SK-N-SH treated with all-trans-retinoic acid at 6 μM for 48 hours (cell line): ENCODE data around the gene TPST2.

Experiments
- ATAC-seq: fragments of 200-7000 bp; cut with Tn5 transposase; 3 replicates; pipeline ENCODE4 v1.9.1; 2020; ENCODE audit warnings: mild to moderate bottlenecking, moderate library complexity
- BACH2 ChIP-seq: fragments of 250-450 bp; sonication (Bioruptor Pico); IDR thresholded peaks from 2 replicates; pipeline ENCODE4 v1.9.0; 2021; ENCODE audit warnings: mild to moderate bottlenecking, borderline replicate concordance
- CREB5 ChIP-seq: fragments of 250-450 bp; sonication (Bioruptor Pico); IDR thresholded peaks from 2 replicates; pipeline ENCODE4 v1.5.1; 2020; ENCODE audit warnings: low read depth, mild to moderate bottlenecking, moderate library complexity
- CSDC2 ChIP-seq: fragments of 250-450 bp; sonication (Bioruptor Pico); IDR thresholded peaks from 2 replicates; pipeline ENCODE4 v1.5.0; 2020; ENCODE audit warnings: mild to moderate bottlenecking, moderate library complexity
- CSRNP3 ChIP-seq: fragments of 250-450 bp; sonication (Bioruptor Pico); IDR thresholded peaks from 2 replicates; pipeline ENCODE4 v1.5.1; 2021; ENCODE audit warnings: mild to moderate bottlenecking, moderate library complexity
- ESRRG ChIP-seq: fragments of 250-450 bp; sonication (Bioruptor Pico); IDR thresholded peaks from 2 replicates; pipeline ENCODE4 v1.6.1; 2021; ENCODE audit warnings: mild to moderate bottlenecking
- GLIS3 ChIP-seq: fragments of 250-450 bp; sonication (Bioruptor Pico); IDR thresholded peaks from 2 replicates; pipeline ENCODE4 v1.5.0; 2020; ENCODE audit warnings: mild to moderate bottlenecking, moderate library complexity
- ISL1 ChIP-seq: fragments of 250-450 bp; sonication (Bioruptor Pico); IDR thresholded peaks from 2 replicates; pipeline ENCODE4 v2.1.2; 2022; ENCODE audit warnings: mild to moderate bottlenecking, moderate library complexity
- OSR1 ChIP-seq: fragments of 250-450 bp; sonication (Bioruptor Pico); IDR thresholded peaks from 2 replicates; pipeline ENCODE4 v1.8.0; 2022; ENCODE audit warnings: moderate library complexity, mild to moderate bottlenecking, inconsistent platforms
- PATZ1 ChIP-seq: fragments of 250-450 bp; sonication (Bioruptor Pico); IDR thresholded peaks from 2 replicates; pipeline ENCODE4 v1.8.0; 2020; ENCODE audit warnings: mild to moderate bottlenecking, moderate library complexity, borderline replicate concordance
- PPARA ChIP-seq: fragments of 250-450 bp; sonication (Bioruptor Pico); IDR thresholded peaks from 2 replicates; pipeline ENCODE4 v1.5.0; 2020; ENCODE audit warnings: mild to moderate bottlenecking, borderline replicate concordance
- RARB ChIP-seq: fragments of 250-450 bp; sonication (Bioruptor Pico); IDR thresholded peaks from 2 replicates; pipeline ENCODE4 v1.8.0; 2021; ENCODE audit warnings: mild to moderate bottlenecking, moderate library complexity
- SNAI2 ChIP-seq: fragments of 250-450 bp; sonication (Bioruptor Pico); IDR thresholded peaks from 2 replicates; pipeline ENCODE4 v1.5.0; 2020; ENCODE audit warnings: mild to moderate bottlenecking, moderate library complexity
- TOX ChIP-seq: fragments of 250-450 bp; sonication (Bioruptor Pico); IDR thresholded peaks from 2 replicates; pipeline ENCODE4 v1.8.0; 2021; ENCODE audit warnings: mild to moderate bottlenecking, moderate library complexity, borderline replicate concordance
- TSHZ2 ChIP-seq: fragments of 250-450 bp; sonication (Bioruptor Pico); IDR thresholded peaks from 2 replicates; pipeline ENCODE4 v1.5.0; 2020; ENCODE audit warnings: mild to moderate bottlenecking, moderate library complexity
- ZC3H10 ChIP-seq: fragments of 250-450 bp; sonication (Bioruptor Pico); IDR thresholded peaks from 2 replicates; pipeline ENCODE4 v1.5.1; 2021; ENCODE audit warnings: mild to moderate bottlenecking, moderate library complexity
- ZFP30 ChIP-seq: fragments of 450-650 bp; formaldehyde crosslinking; IDR thresholded peaks from 2 replicates; pipeline ENCODE4 v1.5.0; 2022; ENCODE audit warnings: mild to moderate bottlenecking, moderate library complexity
- ZNF565 ChIP-seq: fragments of 450-650 bp; formaldehyde crosslinking; conservative IDR thresholded peaks from 2 replicates; pipeline ENCODE4 v1.5.0; 2020; ENCODE audit warnings: low read depth, mild to moderate bottlenecking, moderate library complexity
- ZNF70 ChIP-seq: fragments of 450-650 bp; formaldehyde crosslinking; IDR thresholded peaks from 2 replicates; pipeline ENCODE4 v1.5.0; 2020; ENCODE audit warnings: mild to moderate bottlenecking, moderate library complexity
- ZNF8 ChIP-seq: fragments of 450-650 bp; formaldehyde crosslinking; IDR thresholded peaks from 2 replicates; pipeline ENCODE4 v1.5.0; 2020; ENCODE audit warnings: mild to moderate bottlenecking, moderate library complexity

Gene TPST2

GRCh38 chr22:26550498-26551033, 39.4 kb downstream of the TPST2 start (continued):
- TF ChIP-seq CSRNP3 (CRISPR knock-in tag): no peak
- TF ChIP-seq ESRRG (CRISPR knock-in tag): no peak

GRCh38 chr22:26549902-26550497, 39.9 kb downstream of the TPST2 start:
- TF ChIP-seq SNAI2 (no peak), GLIS3 (CRISPR knock-in tag) (no peak), ESRRG (CRISPR knock-in tag) (no peak), ZC3H10 (CRISPR knock-in tag) (no peak), ZFP30 (CRISPR knock-in tag) (no peak), PPARA (CRISPR knock-in tag) (no peak), TOX (no peak), RARB (CRISPR knock-in tag) (no peak), OSR1 (CRISPR knock-in tag) (no peak), CREB5 (no peak), ZNF70 (CRISPR knock-in tag) (no peak)
- ATAC-seq: no peak

- ATAC-seq: no peak
- TF ChIP-seq RARB (CRISPR knock-in tag): no peak
Observed at GRCh38 chr22:26548984-26549383, 40.9 kb downstream of the TPST2 start.

GRCh38 chr22:26548303-26548702, 41.6 kb downstream of the TPST2 start:
- no peak for ATAC-seq
- TF ChIP-seq ISL1 (CRISPR knock-in tag) (no peak), PPARA (CRISPR knock-in tag) (no peak), PATZ1 (CRISPR knock-in tag) (no peak), RARB (CRISPR knock-in tag) (no peak), ZNF70 (CRISPR knock-in tag) (no peak), SNAI2 (no peak), ESRRG (CRISPR knock-in tag) (no peak), ZNF565 (CRISPR knock-in tag) (no peak), TSHZ2 (CRISPR knock-in tag) (no peak), ZNF8 (CRISPR knock-in tag) (no peak), BACH2 (no peak), OSR1 (CRISPR knock-in tag) (no peak), TOX (no peak), CSDC2 (no peak), CREB5 (no peak)
- TF ChIP-seq, all 23 proteins: peak for 0
